ENCODE results near the gene HECW1. TPM values are rescaled to one million over a fixed set of nuclear protein-coding genes. Genes with fewer than 3 reads are reported as not detected.

The HECW1 gene
- total and polyA plus RNA-seq, 2 experiments from 2014 or later: 11.0 to 21.8 TPM

- H3K4me3 Mint-ChIP-seq: no peak overlapping the region
- H3K27me3 Mint-ChIP-seq (ENCODE audit: insufficient read depth, low read depth, poor library complexity): peaks cover 17% of the 10 kb centered on the region
- TF ChIP-seq ZNF462 (CRISPR knock-in tag; IDR thresholded peaks at IDR 0.05) (no peak), EZH2 (IDR thresholded peaks at IDR 0.05; ENCODE audit: low read depth, unreplicated experiment) (no peak), ETS1 (IDR thresholded peaks at IDR 0.05) (no peak), ZNF114 (CRISPR knock-in tag; IDR thresholded peaks at IDR 0.05) (no peak), JUNB (IDR thresholded peaks at IDR 0.05; ENCODE audit: unreplicated experiment) (no peak), CREB1 (CRISPR knock-in tag; IDR thresholded peaks at IDR 0.05; ENCODE audit: low read depth) (no peak), REST (IDR thresholded peaks at IDR 0.05; ENCODE audit: unreplicated experiment) (no peak), POLR2AphosphoS5 (IDR thresholded peaks at IDR 0.05; ENCODE audit: low read depth) (no peak), STAT1 (IDR thresholded peaks at IDR 0.05; ENCODE audit: unreplicated experiment) (no peak), EZH2phosphoT487 (IDR thresholded peaks at IDR 0.05; ENCODE audit: unreplicated experiment) (no peak), CTCF (conservative IDR thresholded peaks at IDR 0.05; ENCODE audit: low read depth in 2 of 2) (no peak), ZNF331 (CRISPR knock-in tag; IDR thresholded peaks at IDR 0.05; ENCODE audit: low read depth) (no peak), NANOG (IDR thresholded peaks at IDR 0.05; ENCODE audit: borderline replicate concordance) (no peak)
These were observed 4.6 kb downstream of the HECW1 start for GRCh38 chr7:43117095-43117494.

More at GRCh38 chr7:43117095-43117494, 4.6 kb downstream of the HECW1 start:
- H3K4me1 ChIP-seq (ENCODE audit: insufficient read depth): peaks cover 40% of the 10 kb centered on the region
- no peak overlapping the region for H3K27ac Mint-ChIP-seq
- no peaks in the 10 kb centered on the region for H3F3A ChIP-seq (replicated peaks; ENCODE audit: low read depth)
- no peaks in the 10 kb centered on the region for H3K36me3 Mint-ChIP-seq (ENCODE audit: low read depth)
- ATAC-seq: no peak
- H3K4me2 ChIP-seq: no peak overlapping the region
- no peak overlapping the region for H3K27ac ChIP-seq (ENCODE audit: low read depth)
- no peaks in the 10 kb centered on the region for H3K9me2 ChIP-seq (ENCODE audit: insufficient read depth)
- no peak overlapping the region for H3K4me3 ChIP-seq
- peaks cover 43% of the 10 kb centered on the region for H3K4me1 Mint-ChIP-seq
- no peaks in the 10 kb centered on the region for H3K36me3 ChIP-seq (ENCODE audit: insufficient read depth)
- H2AFZ ChIP-seq: no peak overlapping the region
- peaks cover 7% of the 10 kb centered on the region for H3K27me3 ChIP-seq (ENCODE audit: insufficient read depth)
- no peaks in the 10 kb centered on the region for H4K20me1 ChIP-seq (replicated peaks; ENCODE audit: insufficient read depth)
- H3K79me2 ChIP-seq (replicated peaks; ENCODE audit: insufficient read depth): peaks cover 25% of the 10 kb centered on the region
- no peaks in the 10 kb centered on the region for H3K9me3 Mint-ChIP-seq
- no peak for DNase-seq (ENCODE audit: low spot score)
